ENCODE results near the gene CD84.
"Not testable (repeated sequence)": the region's sequence is repeated elsewhere in the genome, so short reads cannot be mapped to it uniquely, and the experiment has no call there.

CD84 gene

DNA sequence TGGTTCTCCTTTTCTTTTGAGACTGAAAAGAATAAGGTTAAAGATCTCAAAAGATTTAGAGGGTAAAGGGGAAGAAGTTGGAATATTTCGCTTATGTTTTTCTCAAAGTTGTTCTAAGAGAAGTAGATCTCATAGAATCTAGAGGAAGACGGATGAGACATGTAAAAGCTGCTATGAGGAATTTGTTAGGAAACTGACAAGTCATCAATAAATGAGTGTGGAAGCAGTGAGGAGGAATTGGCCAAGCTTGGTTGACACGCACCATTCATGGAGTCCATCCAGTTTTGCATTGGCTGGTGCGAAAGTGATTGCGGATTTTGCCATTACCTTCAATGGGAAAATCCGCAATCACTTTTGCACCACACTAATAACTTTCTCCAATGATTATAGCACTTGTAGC, 76.2 kb downstream of the CD84 start:
- Histone ChIP-seq H4K20me1 (ENCODE audit: insufficient read depth) (no peaks in the 10 kb centered on the region), H3K27ac (no peak overlapping the region), H3K27me3 (ENCODE audit: insufficient read depth, low read depth) (no peaks in the 10 kb centered on the region), H3K36me3 (ENCODE audit: insufficient read depth) (no peaks in the 10 kb centered on the region), H3K79me2 (ENCODE audit: insufficient read depth, low read depth) (no peaks in the 10 kb centered on the region), H3K9ac (no peak overlapping the region), H3K4me1 (ENCODE audit: low read depth, poor library complexity, severe bottlenecking) (no peaks in the 10 kb centered on the region), H3K4me3 (IDR thresholded peaks at IDR 0.05; ENCODE audit: insufficient read depth, low read depth, low read length) (peak overlapping the region; percentile 39), H2AFZ (ENCODE audit: low read depth) (no peak overlapping the region), H3K4me2 (no peak overlapping the region)
- TF ChIP-seq, protein P1, sequence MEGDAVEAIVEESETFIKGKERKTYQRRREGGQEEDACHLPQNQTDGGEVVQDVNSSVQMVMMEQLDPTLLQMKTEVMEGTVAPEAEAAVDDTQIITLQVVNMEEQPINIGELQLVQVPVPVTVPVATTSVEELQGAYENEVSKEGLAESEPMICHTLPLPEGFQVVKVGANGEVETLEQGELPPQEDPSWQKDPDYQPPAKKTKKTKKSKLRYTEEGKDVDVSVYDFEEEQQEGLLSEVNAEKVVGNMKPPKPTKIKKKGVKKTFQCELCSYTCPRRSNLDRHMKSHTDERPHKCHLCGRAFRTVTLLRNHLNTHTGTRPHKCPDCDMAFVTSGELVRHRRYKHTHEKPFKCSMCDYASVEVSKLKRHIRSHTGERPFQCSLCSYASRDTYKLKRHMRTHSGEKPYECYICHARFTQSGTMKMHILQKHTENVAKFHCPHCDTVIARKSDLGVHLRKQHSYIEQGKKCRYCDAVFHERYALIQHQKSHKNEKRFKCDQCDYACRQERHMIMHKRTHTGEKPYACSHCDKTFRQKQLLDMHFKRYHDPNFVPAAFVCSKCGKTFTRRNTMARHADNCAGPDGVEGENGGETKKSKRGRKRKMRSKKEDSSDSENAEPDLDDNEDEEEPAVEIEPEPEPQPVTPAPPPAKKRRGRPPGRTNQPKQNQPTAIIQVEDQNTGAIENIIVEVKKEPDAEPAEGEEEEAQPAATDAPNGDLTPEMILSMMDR (conservative IDR thresholded peaks at IDR 0.05; ENCODE audit: low read depth, low read length): no peak

DNA sequence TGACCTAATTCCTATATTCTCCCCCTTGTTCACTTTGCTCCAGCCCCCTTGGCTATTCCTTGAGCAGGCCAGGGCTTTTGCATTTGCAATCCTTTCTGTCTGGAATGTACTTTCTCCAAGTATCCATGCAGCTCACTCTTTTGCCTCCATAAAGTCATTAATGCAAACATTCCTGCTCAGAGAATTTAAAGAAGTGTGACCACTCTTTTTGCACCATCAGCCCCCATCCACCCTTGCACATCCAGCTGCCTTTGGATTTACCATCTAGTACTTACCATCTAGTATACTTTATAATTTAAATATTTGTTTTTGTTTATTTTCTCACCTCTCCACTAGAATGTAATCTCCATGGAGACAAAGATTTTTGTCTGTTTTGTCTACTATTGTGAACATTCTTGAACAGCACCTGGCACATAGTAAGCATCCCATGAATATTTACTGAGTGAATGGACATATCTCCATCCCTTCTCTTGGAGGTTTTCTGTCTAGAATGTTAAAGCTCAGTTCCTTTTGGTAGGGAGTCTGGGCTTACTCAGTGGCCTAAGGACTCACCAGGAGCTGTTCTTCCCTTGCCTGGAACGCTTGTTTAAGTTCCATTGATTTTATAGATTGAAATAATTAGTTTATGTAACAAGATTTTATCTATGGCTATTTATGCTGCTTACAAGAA, 78.8 kb downstream of the CD84 start:
- H3K36me3 ChIP-seq (ENCODE audit: insufficient read depth): no peaks in the 10 kb centered on the region
- H3K27ac ChIP-seq: no peak overlapping the region
- no peak overlapping the region for H3K4me3 ChIP-seq (IDR thresholded peaks at IDR 0.05; ENCODE audit: insufficient read depth, low read depth, low read length)
- no peak overlapping the region for H3K4me2 ChIP-seq
- H3K27me3 ChIP-seq (ENCODE audit: insufficient read depth, low read depth): no peaks in the 10 kb centered on the region
- no peaks in the 10 kb centered on the region for H4K20me1 ChIP-seq (ENCODE audit: insufficient read depth)
- no peak overlapping the region for H3K9ac ChIP-seq
- no peaks in the 10 kb centered on the region for H3K79me2 ChIP-seq (ENCODE audit: insufficient read depth, low read depth)
- H3K4me1 ChIP-seq (ENCODE audit: low read depth, poor library complexity, severe bottlenecking): no peaks in the 10 kb centered on the region
- H2AFZ ChIP-seq (ENCODE audit: low read depth): no peak overlapping the region
- TF ChIP-seq, protein P1 (conservative IDR thresholded peaks at IDR 0.05; ENCODE audit: low read depth, low read length): no peak

DNA sequence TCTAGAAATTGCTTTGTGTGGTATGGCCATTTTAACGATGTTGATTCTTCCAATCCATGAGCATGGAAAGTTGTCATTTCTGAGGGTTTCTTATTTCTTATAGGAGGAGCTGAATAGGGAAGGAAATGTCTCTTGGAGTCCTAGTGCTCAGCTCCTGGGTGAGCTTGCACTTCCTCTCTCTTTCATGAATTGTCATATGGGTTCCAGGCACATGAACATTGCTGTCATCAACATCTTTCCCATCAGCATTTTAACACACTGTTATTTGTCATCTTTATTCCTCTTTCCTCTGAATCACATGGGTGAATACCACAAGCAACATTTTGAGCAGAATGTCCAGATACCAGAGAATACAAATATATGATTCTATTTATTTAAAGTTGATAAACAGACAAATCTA, 79.7 kb downstream of the CD84 start:
- Histone ChIP-seq H3K4me2 (no peak overlapping the region), H3K27me3 (ENCODE audit: insufficient read depth, low read depth) (no peaks in the 10 kb centered on the region), H4K20me1 (ENCODE audit: insufficient read depth) (no peaks in the 10 kb centered on the region), H3K9ac (no peak overlapping the region), H3K36me3 (ENCODE audit: insufficient read depth) (no peaks in the 10 kb centered on the region), H3K79me2 (ENCODE audit: insufficient read depth, low read depth) (no peaks in the 10 kb centered on the region), H2AFZ (ENCODE audit: low read depth) (no peak overlapping the region), H3K27ac (no peak overlapping the region), H3K4me3 (IDR thresholded peaks at IDR 0.05; ENCODE audit: insufficient read depth, low read depth, low read length) (no peak overlapping the region), H3K4me1 (ENCODE audit: low read depth, poor library complexity, severe bottlenecking) (no peaks in the 10 kb centered on the region)
- TF ChIP-seq, protein P1 (conservative IDR thresholded peaks at IDR 0.05; ENCODE audit: low read depth, low read length): no peak

DNA sequence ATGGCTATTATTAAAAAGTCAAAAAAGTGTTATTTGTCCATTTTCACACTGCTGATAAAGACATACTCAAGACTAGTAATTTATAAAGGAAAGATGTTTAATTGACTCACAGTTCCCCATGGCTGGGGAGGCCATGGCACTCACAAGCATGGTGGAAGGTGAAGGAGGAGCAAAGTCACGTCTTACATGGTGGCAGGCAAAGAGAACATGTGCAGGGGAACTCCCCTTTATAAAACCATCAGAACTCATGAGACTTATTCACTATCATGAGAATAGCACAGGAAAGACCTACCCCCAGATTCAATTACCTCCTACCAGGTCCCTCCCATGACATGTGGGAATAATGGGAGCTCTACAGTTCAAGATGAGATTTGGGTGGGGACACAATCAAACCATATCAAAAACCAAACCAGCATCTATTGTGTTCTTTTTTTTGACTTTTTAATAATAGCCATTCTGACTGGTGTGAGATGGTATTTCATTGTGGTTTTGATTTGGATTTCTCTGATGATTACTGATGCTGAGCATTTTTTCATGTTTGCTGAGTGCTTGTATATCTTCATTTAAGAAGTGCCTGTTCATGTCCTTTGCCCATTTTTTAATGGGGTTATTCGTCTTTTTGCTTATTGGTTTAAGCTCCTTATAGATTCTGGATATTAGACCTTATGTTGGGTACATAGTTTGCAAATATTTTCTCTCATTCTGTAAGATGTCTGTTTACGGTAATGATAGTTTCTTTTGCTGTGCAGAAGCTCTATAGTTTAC, 80.8 kb downstream of the CD84 start:
- not testable (repeated sequence) for H2AFZ ChIP-seq (ENCODE audit: low read depth); H3K79me2 ChIP-seq (ENCODE audit: insufficient read depth, low read depth); H3K4me3 ChIP-seq (IDR thresholded peaks at IDR 0.05; ENCODE audit: insufficient read depth, low read depth, low read length); H3K4me2 ChIP-seq; H3K4me1 ChIP-seq (ENCODE audit: low read depth, poor library complexity, severe bottlenecking); H3K27me3 ChIP-seq (ENCODE audit: insufficient read depth, low read depth); H3K36me3 ChIP-seq (ENCODE audit: insufficient read depth); H3K27ac ChIP-seq; H4K20me1 ChIP-seq (ENCODE audit: insufficient read depth); H3K9ac ChIP-seq

DNA sequence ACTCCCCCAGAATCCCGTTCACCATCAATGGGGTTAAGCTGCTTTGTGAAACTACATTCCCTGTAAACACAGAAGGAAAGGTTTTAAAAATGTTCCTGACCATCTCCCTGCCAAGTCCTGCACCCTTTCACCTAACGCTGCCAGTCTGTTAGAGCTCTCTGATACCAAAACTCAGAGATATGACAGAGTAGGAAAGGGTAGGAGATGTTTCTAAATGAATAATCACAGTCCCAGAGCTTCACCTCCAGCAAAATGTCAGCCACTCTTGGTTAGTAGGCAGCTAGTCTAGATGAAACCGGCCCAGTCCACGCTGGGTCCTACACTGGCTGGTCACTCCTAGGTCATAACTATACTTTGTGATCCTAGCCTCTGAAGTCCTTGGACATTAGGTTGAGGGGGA, 83.0 kb downstream of the CD84 start:
- Histone ChIP-seq H3K79me2 (ENCODE audit: insufficient read depth, low read depth) (no peaks in the 10 kb centered on the region), H3K9ac (no peak overlapping the region), H3K36me3 (ENCODE audit: insufficient read depth) (no peaks in the 10 kb centered on the region), H3K4me2 (no peak overlapping the region), H3K4me3 (IDR thresholded peaks at IDR 0.05; ENCODE audit: insufficient read depth, low read depth, low read length) (no peak overlapping the region), H3K27ac (no peak overlapping the region), H4K20me1 (ENCODE audit: insufficient read depth) (no peaks in the 10 kb centered on the region), H2AFZ (ENCODE audit: low read depth) (no peak overlapping the region), H3K4me1 (ENCODE audit: low read depth, poor library complexity, severe bottlenecking) (no peaks in the 10 kb centered on the region), H3K27me3 (ENCODE audit: insufficient read depth, low read depth) (no peaks in the 10 kb centered on the region)
- TF ChIP-seq, protein P1 (conservative IDR thresholded peaks at IDR 0.05; ENCODE audit: low read depth, low read length): no peak
